ENCODE results near the gene ANK2.

Gene ANK2

GRCh38 chr4:113148925-113149324 lies 99.5 kb downstream of the ANK2 start:
- no peak overlapping the region for H3K4me3 ChIP-seq (ENCODE audit: insufficient read depth, low read length, poor library complexity, severe bottlenecking)
- no peak overlapping the region for H3K9ac ChIP-seq (ENCODE audit: low read length)
- no peaks in the 10 kb centered on the region for H3K9me3 ChIP-seq (ENCODE audit: insufficient read depth, low read length)
- no peaks in the 10 kb centered on the region for H3K27me3 ChIP-seq (ENCODE audit: low read length)
- no peaks in the 10 kb centered on the region for H3K9me2 ChIP-seq (replicated peaks; ENCODE audit: insufficient read depth, low read length)
- no peak overlapping the region for H3K4me2 ChIP-seq (ENCODE audit: low read depth, low read length, poor library complexity, severe bottlenecking)
- H3F3A ChIP-seq (ENCODE audit: insufficient read depth), result no peaks in the 10 kb centered on the region
- no peaks in the 10 kb centered on the region for H3K79me2 ChIP-seq (ENCODE audit: insufficient read depth, low read length)
- H3K27ac ChIP-seq (ENCODE audit: low read depth, low read length), result no peak overlapping the region
- H2AFZ ChIP-seq (ENCODE audit: low read depth, low read length, severe bottlenecking), result no peak overlapping the region
- H4K20me1 ChIP-seq (ENCODE audit: low read depth, low read length), result no peaks in the 10 kb centered on the region
- H3K36me3 ChIP-seq (ENCODE audit: low read length), result no peaks in the 10 kb centered on the region
- no peak for TF ChIP-seq EZH2phosphoT487 (conservative IDR thresholded peaks at IDR 0.05; ENCODE audit: low read length)
- TF ChIP-seq CTCF (IDR thresholded peaks at IDR 0.05; ENCODE audit: insufficient read depth, low read length, poor library complexity, severe bottlenecking), result no peak

GRCh38 chr4:113153529-113154101 lies 104.2 kb downstream of the ANK2 start:
- TF ChIP-seq CTCF (IDR thresholded peaks at IDR 0.05; ENCODE audit: insufficient read depth, low read length, poor library complexity, severe bottlenecking) (no peak), EZH2phosphoT487 (conservative IDR thresholded peaks at IDR 0.05; ENCODE audit: low read length) (no peak)
- no peaks in the 10 kb centered on the region for H4K20me1 ChIP-seq (ENCODE audit: low read depth, low read length)
- H3K4me2 ChIP-seq (ENCODE audit: low read depth, low read length, poor library complexity, severe bottlenecking), result no peak overlapping the region
- no peaks in the 10 kb centered on the region for H3K79me2 ChIP-seq (ENCODE audit: insufficient read depth, low read length)
- H3K27ac ChIP-seq (ENCODE audit: low read depth, low read length), result no peak overlapping the region
- H3K9ac ChIP-seq (ENCODE audit: low read length), result no peak overlapping the region
- H3K9me3 ChIP-seq (ENCODE audit: insufficient read depth, low read length), result no peaks in the 10 kb centered on the region
- no peaks in the 10 kb centered on the region for H3K27me3 ChIP-seq (ENCODE audit: low read length)
- H3F3A ChIP-seq (ENCODE audit: insufficient read depth), result no peaks in the 10 kb centered on the region
- no peaks in the 10 kb centered on the region for H3K9me2 ChIP-seq (replicated peaks; ENCODE audit: insufficient read depth, low read length)
- no peak overlapping the region for H3K4me3 ChIP-seq (ENCODE audit: insufficient read depth, low read length, poor library complexity, severe bottlenecking)
- no peaks in the 10 kb centered on the region for H3K36me3 ChIP-seq (ENCODE audit: low read length)
- no peak overlapping the region for H2AFZ ChIP-seq (ENCODE audit: low read depth, low read length, severe bottlenecking)

GRCh38 chr4:113154281-113154680 lies 104.8 kb downstream of the ANK2 start:
- H3K4me2 ChIP-seq (ENCODE audit: low read depth, low read length, poor library complexity, severe bottlenecking), result no peak overlapping the region
- no peaks in the 10 kb centered on the region for H3K36me3 ChIP-seq (ENCODE audit: low read length)
- H3F3A ChIP-seq (ENCODE audit: insufficient read depth), result no peaks in the 10 kb centered on the region
- H3K79me2 ChIP-seq (ENCODE audit: insufficient read depth, low read length), result no peaks in the 10 kb centered on the region
- no peak overlapping the region for H3K9ac ChIP-seq (ENCODE audit: low read length)
- no peak for TF ChIP-seq EZH2phosphoT487 (conservative IDR thresholded peaks at IDR 0.05; ENCODE audit: low read length)
- TF ChIP-seq CTCF (IDR thresholded peaks at IDR 0.05; ENCODE audit: insufficient read depth, low read length, poor library complexity, severe bottlenecking), result no peak
- no peak overlapping the region for H2AFZ ChIP-seq (ENCODE audit: low read depth, low read length, severe bottlenecking)
- no peak overlapping the region for H3K4me3 ChIP-seq (ENCODE audit: insufficient read depth, low read length, poor library complexity, severe bottlenecking)
- H3K9me2 ChIP-seq (replicated peaks; ENCODE audit: insufficient read depth, low read length), result no peaks in the 10 kb centered on the region
- no peaks in the 10 kb centered on the region for H4K20me1 ChIP-seq (ENCODE audit: low read depth, low read length)
- H3K27me3 ChIP-seq (ENCODE audit: low read length), result no peaks in the 10 kb centered on the region
- no peaks in the 10 kb centered on the region for H3K9me3 ChIP-seq (ENCODE audit: insufficient read depth, low read length)
- H3K27ac ChIP-seq (ENCODE audit: low read depth, low read length), result no peak overlapping the region

Measured in SU-DHL-6 (cell line).